OCI-LY7 (cell line): ENCODE data around the gene PLIN5. TPM values are rescaled to one million over a fixed set of nuclear protein-coding genes. Genes with fewer than 3 reads are reported as not detected.

Experiments used
- BruUV-seq: library from RNA; stranded (reverse); fragments of 400-500 nt; replicated peaks from 2 replicates; lab custom pipeline; 2021; lab: Mats Ljungman, UMichigan
- CTCF ChIA-PET: fragments of 300-600 bp; sonication (Branson Sonifier 250); formaldehyde crosslinking; loops from one replicate; lab custom pipeline; 2022; ENCODE audit warnings: antibody characterized with exemption; ENCODE audit not compliant: unreplicated experiment; lab: Charles Lee
- POLR2A ChIA-PET: fragments of 300-600 bp; sonication (Branson Sonifier 250); formaldehyde crosslinking; loops from one replicate; lab custom pipeline; 2022; ENCODE audit warnings: antibody characterized with exemption; lab: Charles Lee
- DNase-seq: peaks from one replicate; pipeline ENCODE4 v3.0.0-alpha.2; 2015; ENCODE audit warnings: low spot score
- H2AFZ ChIP-seq: fragments of 200-600 bp; sonication (generic), shearing (Covaris generic); 2 replicates; pipeline ENCODE4 v1.6.1; 2014; ENCODE audit warnings: mild to moderate bottlenecking, antibody characterized with exemption, low read length, moderate library complexity
- H3K27ac ChIP-seq: fragments of 200-600 bp; sonication (generic); 2 replicates; pipeline ENCODE4 v1.5.1; 2014; ENCODE audit warnings: mixed run types, low read depth, mild to moderate bottlenecking, moderate library complexity, low read length, inconsistent platforms; ENCODE audit not compliant: poor library complexity, severe bottlenecking
- H3K36me3 ChIP-seq: fragments of 200-600 bp; sonication (generic); 2 replicates; pipeline ENCODE4 v1.6.1; 2014; ENCODE audit warnings: mild to moderate bottlenecking, antibody characterized with exemption, low read length, moderate library complexity, mixed read lengths; ENCODE audit not compliant: insufficient read depth
- H3K4me1 ChIP-seq: fragments of 200-600 bp; sonication (generic); 2 replicates; pipeline ENCODE4 v1.5.1; 2014; ENCODE audit warnings: mild to moderate bottlenecking, low read length; ENCODE audit not compliant: insufficient read depth, poor library complexity, severe bottlenecking
- H3K4me2 ChIP-seq: fragments of 200-600 bp; sonication (generic); 2 replicates; pipeline ENCODE4 v1.6.1; 2014; ENCODE audit warnings: mild to moderate bottlenecking, low read length
- H3K4me3 ChIP-seq: fragments of 200-600 bp; sonication (generic); 2 replicates; pipeline ENCODE4 v1.5.1; 2014; ENCODE audit warnings: mild to moderate bottlenecking, low read depth, low read length; ENCODE audit not compliant: poor library complexity, severe bottlenecking
- H3K79me2 ChIP-seq: fragments of 200-600 bp; sonication (generic); 2 replicates; pipeline ENCODE4 v1.6.1; 2016; ENCODE audit warnings: low read depth, mild to moderate bottlenecking, low read length, moderate library complexity, mixed read lengths; ENCODE audit not compliant: insufficient read depth
- H3K9me2 ChIP-seq: fragments of 200-600 bp; sonication (generic); 2 replicates; pipeline ENCODE4 v1.6.1; 2016; ENCODE audit warnings: mild to moderate bottlenecking, low read length, mixed read lengths; ENCODE audit not compliant: insufficient read depth
- H3K9me3 ChIP-seq: fragments of 200-600 bp; sonication (generic); 2 replicates; pipeline ENCODE4 v1.6.1; 2014; ENCODE audit warnings: mild to moderate bottlenecking, mixed run types, low read length, mixed read lengths
- H4K20me1 ChIP-seq: fragments of 200-600 bp; sonication (generic); 2 replicates; pipeline ENCODE4 v1.6.1; 2014; ENCODE audit warnings: mild to moderate bottlenecking, antibody characterized with exemption, low read length, moderate library complexity, mixed read lengths; ENCODE audit not compliant: insufficient read depth
- CTCF ChIP-seq: fragments of 200-600 bp; sonication (generic); conservative IDR thresholded peaks from 2 replicates; pipeline ENCODE4 v1.5.1; 2014; ENCODE audit warnings: mild to moderate bottlenecking, antibody characterized with exemption, low read length, moderate library complexity, mixed read lengths
- EZH2phosphoT487 ChIP-seq: fragments of 200-600 bp; sonication (generic); IDR thresholded peaks from 2 replicates; pipeline ENCODE4 v1.6.1; 2018; ENCODE audit warnings: low read depth, borderline replicate concordance, mild to moderate bottlenecking, mixed run types, antibody characterized with exemption, low read length, moderate library complexity, mixed read lengths
- intact Hi-C: fragments of 100-400 bp; cut with micrococcal nuclease; formaldehyde crosslinking; loops from one replicate; pipeline ENCODE4 v1.10.0; 2022; ENCODE audit not compliant: unreplicated experiment
- total RNA-seq, 2 experiments: library from RNA; depleted of rRNA in 1 of 2; stranded (reverse); fragments of >200 nt in 1 of 2; shearing (Covaris generic) in 1 of 2; gene quantifications; 2 replicates each; pipeline ENCODE4 v1.2.3, GENCODE V29; 2014 to 2022

Gene PLIN5
- total RNA-seq, 2 experiments from 2014 or later = 0.85 to 1.9 TPM

- Histone ChIP-seq H4K20me1 (no peaks in the 10 kb centered on the region), H3K4me3 (no peak overlapping the region), H3K79me2 (no peaks in the 10 kb centered on the region), H3K4me1 (no peaks in the 10 kb centered on the region), H3K27ac (no peak overlapping the region), H2AFZ (no peak overlapping the region), H3K4me2 (no peak overlapping the region), H3K36me3 (no peaks in the 10 kb centered on the region), H3K9me3 (no peaks in the 10 kb centered on the region), H3K9me2 (no peaks in the 10 kb centered on the region)
- BruUV-seq = no TSS peak
- ChIA-PET CTCF (no interaction called here), POLR2A (interaction anchor here (1.3 kb wide), 1 partner anchor 62 kb away, joined by 3 read pairs; no protein-coding TSS in a partner anchor)
- TF ChIP-seq EZH2phosphoT487 (no peak), CTCF (no peak)
- intact Hi-C loops = no loop called here
- no peak for DNase-seq
Measured at GRCh38 chr19:4570402-4570801, 35.4 kb upstream of the PLIN5 start.

GRCh38 chr19:4568886-4569285 lies 33.9 kb upstream of the PLIN5 start:
- H3K9me3 ChIP-seq = no peaks in the 10 kb centered on the region
- no peaks in the 10 kb centered on the region for H3K36me3 ChIP-seq
- DNase-seq = no peak
- H3K27ac ChIP-seq = no peak overlapping the region
- no peaks in the 10 kb centered on the region for H3K9me2 ChIP-seq
- no peak overlapping the region for H3K4me2 ChIP-seq
- no peaks in the 10 kb centered on the region for H3K4me1 ChIP-seq
- H3K4me3 ChIP-seq = no peak overlapping the region
- CTCF ChIA-PET = no interaction called here
- POLR2A ChIA-PET = no interaction called here
- intact Hi-C loops = no loop called here
- H2AFZ ChIP-seq = no peak overlapping the region
- no peaks in the 10 kb centered on the region for H4K20me1 ChIP-seq
- TF ChIP-seq EZH2phosphoT487 (no peak), CTCF (no peak)
- H3K79me2 ChIP-seq = no peaks in the 10 kb centered on the region
- BruUV-seq = no TSS peak

- TF ChIP-seq EZH2phosphoT487 (no peak), CTCF (peak; percentile 80)
- Histone ChIP-seq H3K9me2 (no peaks in the 10 kb centered on the region), H3K79me2 (no peaks in the 10 kb centered on the region), H2AFZ (no peak overlapping the region), H3K4me1 (no peaks in the 10 kb centered on the region), H3K4me3 (no peak overlapping the region), H3K27ac (no peak overlapping the region), H4K20me1 (no peaks in the 10 kb centered on the region), H3K9me3 (no peaks in the 10 kb centered on the region), H3K4me2 (no peak overlapping the region), H3K36me3 (no peaks in the 10 kb centered on the region)
- intact Hi-C loops = loop anchor here (2.0 kb wide), 1 partner anchor 69 kb away; no protein-coding TSS in a partner anchor
- CTCF ChIA-PET = interaction anchor here (1.0 kb wide), 1 partner anchor 69 kb away, joined by 3 read pairs; no protein-coding TSS in a partner anchor
- POLR2A ChIA-PET = no interaction called here
- no TSS peak for BruUV-seq
- DNase-seq = peak; percentile 33
Measured at GRCh38 chr19:4567584-4568071, 32.6 kb upstream of the PLIN5 start.
